ENCODE data around the gene BTRC.

DNA sequence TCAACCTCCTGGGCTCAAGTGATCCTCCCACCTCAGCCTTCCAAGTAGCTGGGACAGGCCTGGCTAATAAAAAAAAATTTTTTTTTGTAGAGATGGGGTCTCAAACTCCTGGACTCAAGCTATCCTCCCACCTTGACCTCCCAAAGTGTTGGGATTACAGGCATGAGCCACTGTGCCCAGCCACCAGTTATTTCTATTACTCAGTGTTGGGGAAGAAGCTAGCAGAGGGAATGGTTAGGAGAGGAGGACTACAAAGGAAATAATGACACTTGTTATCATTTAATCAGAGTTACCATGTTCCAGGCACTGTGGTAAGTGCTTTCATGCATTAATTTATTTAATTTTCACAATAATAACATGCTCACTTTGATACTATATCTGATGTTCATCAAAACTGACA lies 17.6 kb upstream of the BTRC start:
- TF ChIP-seq POLR2A (IDR thresholded peaks at IDR 0.05; ENCODE audit: low read length): no peak
- TF ChIP-seq GATA1 (IDR thresholded peaks at IDR 0.05; ENCODE audit: low read depth, low read length): no peak
